Amniotic epithelial cell (primary cell): Measurements from ENCODE around the gene MTCH1.
A peak's percentile ranks its signal among the peaks of the same experiment; 100 is the strongest.

Experiments
- DNase-seq: peaks from one replicate; pipeline ENCODE4 v3.0.0-alpha.2; 2010; ENCODE audit warnings: low read depth

MTCH1 gene

DNA sequence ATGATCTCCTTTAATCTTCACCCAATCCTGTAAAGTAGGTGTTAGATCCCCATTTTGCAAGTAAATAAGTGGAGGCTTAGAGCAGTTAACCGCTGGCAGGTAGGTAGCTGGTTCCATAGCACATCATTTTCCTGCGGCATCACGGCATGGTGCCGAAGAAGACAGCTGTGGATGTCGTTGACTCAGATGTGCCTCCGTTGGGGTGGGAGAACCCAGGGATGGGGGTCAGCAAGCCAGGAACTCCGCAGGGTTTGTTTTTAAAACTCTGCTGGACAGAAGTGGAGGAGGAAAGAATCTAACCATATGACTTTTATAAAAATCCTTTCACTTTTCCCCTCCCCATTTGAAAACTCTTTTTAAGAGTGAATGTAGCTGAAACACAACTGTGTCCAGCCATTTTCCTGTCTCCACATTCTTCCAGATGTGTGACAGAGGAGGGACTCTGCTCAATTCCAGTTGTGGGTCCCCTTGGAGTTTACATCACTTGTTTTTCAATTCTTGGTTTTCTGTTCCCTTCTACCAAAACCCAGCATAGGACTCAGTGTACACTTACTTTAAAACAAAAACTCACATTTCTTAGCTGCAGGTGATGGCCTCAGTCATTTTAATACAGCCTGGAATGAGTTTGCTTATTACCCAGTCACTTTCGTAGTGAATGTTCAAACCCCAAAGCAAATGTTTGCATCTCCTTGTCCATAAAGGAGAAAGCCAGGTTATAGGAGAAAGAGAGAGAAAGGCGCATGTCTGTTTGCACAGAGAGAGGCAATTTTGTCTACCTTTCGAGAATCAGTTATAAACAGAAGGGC, 59.1 kb downstream of the MTCH1 start:
- DNase-seq: no peak

DNA sequence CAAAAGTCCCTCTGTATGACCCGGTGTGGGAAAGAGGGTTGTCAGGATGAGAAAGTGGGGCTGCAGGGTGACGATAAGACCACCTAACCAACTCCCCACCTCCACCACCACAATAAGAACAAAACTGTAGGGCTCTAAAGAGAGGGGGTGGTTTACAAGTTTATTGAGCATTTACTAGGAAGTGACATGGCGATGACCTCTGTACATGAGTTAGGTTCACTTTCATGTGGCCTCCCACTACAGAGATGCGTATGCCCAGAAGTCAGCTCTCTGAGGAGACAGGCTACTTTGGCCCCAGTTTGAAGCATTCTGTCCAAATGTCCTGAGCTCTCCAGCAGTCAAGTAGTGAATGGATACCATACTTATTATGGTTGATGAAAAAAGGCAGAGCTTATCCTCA, 60.2 kb downstream of the MTCH1 start:
- DNase-seq: no peak

DNA sequence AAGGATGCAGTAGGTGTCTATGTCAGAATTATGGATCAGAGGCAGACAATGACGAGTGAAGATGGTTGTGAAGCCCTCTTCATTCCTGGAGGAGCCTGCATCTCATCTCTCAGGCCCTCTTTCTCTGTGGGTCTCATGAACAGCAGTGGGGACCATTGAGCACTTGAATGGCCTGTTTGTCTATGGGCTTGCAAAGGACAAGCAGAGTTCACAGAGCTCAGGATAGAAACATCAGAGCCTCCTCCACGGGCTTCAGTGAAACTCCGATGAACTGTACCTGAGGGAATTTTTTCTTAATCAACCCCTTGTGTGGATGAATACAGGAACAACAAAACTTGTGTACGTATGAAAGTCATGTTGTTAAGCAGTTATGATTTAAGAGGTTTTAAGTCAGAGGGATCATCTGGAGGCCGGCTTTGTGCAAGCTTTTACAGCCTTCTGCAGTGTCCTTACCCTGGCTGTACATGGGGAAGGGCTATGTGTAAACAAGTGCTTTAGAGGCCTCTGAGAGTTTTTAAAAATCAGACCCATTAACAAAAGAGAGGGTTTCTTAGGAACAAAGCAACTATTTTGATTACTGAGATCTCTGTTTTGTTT, 61.1 kb downstream of the MTCH1 start:
- peak; percentile 38 for DNase-seq

DNA sequence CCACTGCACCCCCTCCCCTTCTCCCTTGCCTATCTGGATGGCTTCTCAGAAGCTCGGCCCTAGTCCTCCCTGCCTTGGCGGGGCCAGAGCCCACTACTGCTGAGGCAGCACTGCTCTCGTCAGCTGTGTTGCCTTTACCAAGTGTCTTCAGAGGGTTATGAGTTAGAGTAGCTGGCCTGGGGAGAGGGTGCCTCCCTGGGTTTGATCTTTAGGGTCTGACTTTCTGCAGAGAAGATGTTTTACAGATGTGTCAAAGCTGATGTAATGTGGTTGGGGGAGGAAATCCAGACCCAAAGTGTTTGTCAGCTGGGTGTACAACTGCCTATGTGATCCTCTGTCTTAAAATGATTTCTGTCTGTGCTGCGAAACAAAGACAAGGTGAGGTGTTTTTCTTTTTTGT, 61.9 kb downstream of the MTCH1 start:
- peak; percentile 61 for DNase-seq

DNA sequence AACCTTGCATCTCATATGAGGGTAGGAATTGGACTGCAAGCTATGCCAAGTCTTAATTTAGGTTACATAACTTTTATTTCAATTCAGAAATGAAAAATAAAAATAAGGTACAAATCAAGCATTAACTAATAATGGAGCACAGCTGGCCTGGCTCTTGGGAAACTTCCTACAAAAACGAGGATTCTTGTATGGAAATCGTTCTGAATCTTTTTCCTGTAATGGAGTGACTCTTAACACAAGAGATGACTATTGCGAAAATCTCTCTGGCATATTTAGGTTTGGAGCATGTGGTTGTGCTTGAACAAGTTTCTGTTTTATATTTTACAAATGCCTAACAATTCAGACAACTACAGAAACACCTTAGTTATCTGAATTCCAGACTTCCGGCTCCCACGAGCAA, 65.5 kb downstream of the MTCH1 start:
- peak; percentile 67 for DNase-seq

GRCh38 chr6:36920049-36920448, 65.9 kb downstream of the MTCH1 start:
- DNase-seq: no peak
